ENCODE data around the gene C12orf50. TPM values are rescaled to one million over a fixed set of nuclear protein-coding genes. Genes with fewer than 3 reads are reported as not detected.

The C12orf50 gene
- total RNA-seq: not detected in 2 replicates

GRCh38 chr12:88029093-88029665, at the start of gene C12orf50:
C12orf50 (minus strand) TSS chr12:88029401; CDS start chr12:88026962, 2,439 bp downstream.

Other genes with a start within 250 kb of the C12orf50 start
- 5.8 and 9.9 TPM in 2 replicates for gene CEP290, start 112.7 kb upstream of the C12orf50 start, total RNA-seq
- 24.8 and 37.4 TPM in 2 replicates for gene TMTC3, start 112.9 kb upstream of the C12orf50 start, total RNA-seq